ENCODE measurements around the gene TUBA3D.
"Not testable (repeated sequence)": the region's sequence is repeated elsewhere in the genome, so short reads cannot be mapped to it uniquely, and the experiment has no call there.

TUBA3D gene

GRCh38 chr2:131511969-131512870 is 36.3 kb downstream of the TUBA3D start:
- in situ Hi-C loops (cut with MboI; ENCODE audit: low sequenced_read_pairs) = loop anchor here (25.0 kb wide), 1 partner anchor 125 kb away; no protein-coding TSS in a partner anchor

- in situ Hi-C loops (cut with MboI; ENCODE audit: low sequenced_read_pairs) = loop anchor here (25.0 kb wide), 1 partner anchor 123 kb away; no protein-coding TSS in a partner anchor
Measured at GRCh38 chr2:131514408-131515166, 38.7 kb downstream of the TUBA3D start.

- in situ Hi-C loops (cut with MboI; ENCODE audit: low sequenced_read_pairs) = loop anchor here (25.0 kb wide), 1 partner anchor 122 kb away; no protein-coding TSS in a partner anchor
Measured at GRCh38 chr2:131515235-131515634, 39.3 kb downstream of the TUBA3D start.

GRCh38 chr2:131516011-131516410 is 40.1 kb downstream of the TUBA3D start:
- in situ Hi-C loops (cut with MboI; ENCODE audit: low sequenced_read_pairs) = loop anchor here (25.0 kb wide), 1 partner anchor 121 kb away; no protein-coding TSS in a partner anchor

- in situ Hi-C loops (cut with MboI; ENCODE audit: low sequenced_read_pairs) = loop anchor here (25.0 kb wide), 1 partner anchor 121 kb away; no protein-coding TSS in a partner anchor
Measured at GRCh38 chr2:131516621-131517020, 40.7 kb downstream of the TUBA3D start.

- in situ Hi-C loops (cut with MboI; ENCODE audit: low sequenced_read_pairs) = loop anchor here (25.0 kb wide), 1 partner anchor 120 kb away; no protein-coding TSS in a partner anchor
Measured at GRCh38 chr2:131517106-131517831, 41.4 kb downstream of the TUBA3D start.

- in situ Hi-C loops (cut with MboI; ENCODE audit: low sequenced_read_pairs) = loop anchor here (25.0 kb wide), 1 partner anchor 119 kb away; no protein-coding TSS in a partner anchor
Measured at GRCh38 chr2:131517856-131518255, 41.9 kb downstream of the TUBA3D start.

- in situ Hi-C loops (cut with MboI; ENCODE audit: low sequenced_read_pairs) = loop anchor here (25.0 kb wide), 1 partner anchor 119 kb away; no protein-coding TSS in a partner anchor
Measured at GRCh38 chr2:131518531-131518930, 42.6 kb downstream of the TUBA3D start.

- in situ Hi-C loops (cut with MboI; ENCODE audit: low sequenced_read_pairs) = loop anchor here (25.0 kb wide), 1 partner anchor 118 kb away; no protein-coding TSS in a partner anchor
Measured at GRCh38 chr2:131519466-131519865, 43.5 kb downstream of the TUBA3D start.

GRCh38 chr2:131519871-131520470 is 44.1 kb downstream of the TUBA3D start:
- in situ Hi-C loops (cut with MboI; ENCODE audit: low sequenced_read_pairs) = loop anchor here (25.0 kb wide), 1 partner anchor 117 kb away; no protein-coding TSS in a partner anchor

GRCh38 chr2:131520526-131520925 is 44.6 kb downstream of the TUBA3D start:
- in situ Hi-C loops (cut with MboI; ENCODE audit: low sequenced_read_pairs) = loop anchor here (25.0 kb wide), 1 partner anchor 117 kb away; no protein-coding TSS in a partner anchor

- in situ Hi-C loops (cut with MboI; ENCODE audit: low sequenced_read_pairs) = loop anchor here (25.0 kb wide), 1 partner anchor 116 kb away; no protein-coding TSS in a partner anchor
Measured at GRCh38 chr2:131521524-131521923, 45.6 kb downstream of the TUBA3D start.

- in situ Hi-C loops (cut with MboI; ENCODE audit: low sequenced_read_pairs) = loop anchor here (25.0 kb wide), 1 partner anchor 115 kb away; no protein-coding TSS in a partner anchor
Measured at GRCh38 chr2:131521961-131522781, 46.3 kb downstream of the TUBA3D start.

- in situ Hi-C loops (cut with MboI; ENCODE audit: low sequenced_read_pairs) = not testable (repeated sequence)
Measured at GRCh38 chr2:131525256-131525655, 49.3 kb downstream of the TUBA3D start.

- in situ Hi-C loops (cut with MboI; ENCODE audit: low sequenced_read_pairs) = not testable (repeated sequence)
Measured at GRCh38 chr2:131527131-131528001, 51.4 kb downstream of the TUBA3D start, which contains the start of gene CCDC74A. CCDC74A (plus strand) TSS chr2:131527888; CDS start chr2:131527971, 83 bp downstream.

GRCh38 chr2:131528981-131529863 is 53.3 kb downstream of the TUBA3D start:
- in situ Hi-C loops (cut with MboI; ENCODE audit: low sequenced_read_pairs) = not testable (repeated sequence)

Data from HL-60/S4 treated with phorbol 12-myristate 13-acetate at 8.2 ng/mL for 4 days and 3 days (cell line).